Measurements from ENCODE around the gene SGPP1.

GRCh38 chr14:63727231-63727735, 582 bp downstream of the SGPP1 start:
- TF ChIP-seq CTCF (IDR thresholded peaks at IDR 0.05) (no peak), POLR2A (IDR thresholded peaks at IDR 0.05) (no peak)
